NCI-H1694 treated with DMSO at 0.1 percent for 48 hours (cell line): Measurements from ENCODE around the gene GRAMD4.

Experiments used
- DNase-seq: peaks from one replicate; lab custom pipeline; 2025; lab: John Stamatoyannopoulos, UW

The GRAMD4 gene

GRCh38 chr22:46672731-46673130 lies 52.5 kb downstream of the GRAMD4 start:
- DNase-seq: no peak

- DNase-seq: no peak
Measured at GRCh38 chr22:46673205-46673604, 53.0 kb downstream of the GRAMD4 start.

- no peak for DNase-seq
Measured at GRCh38 chr22:46673662-46674236, 53.6 kb downstream of the GRAMD4 start.

- no peak for DNase-seq
Measured at GRCh38 chr22:46674367-46674781, 54.2 kb downstream of the GRAMD4 start.

GRCh38 chr22:46674906-46675305 lies 54.7 kb downstream of the GRAMD4 start:
- no peak for DNase-seq

GRCh38 chr22:46675479-46675878 lies 55.3 kb downstream of the GRAMD4 start:
- no peak for DNase-seq

- DNase-seq: no peak
Measured at GRCh38 chr22:46675938-46676337, 55.8 kb downstream of the GRAMD4 start.

- no peak for DNase-seq
Measured at GRCh38 chr22:46676479-46676878, 56.3 kb downstream of the GRAMD4 start.

GRCh38 chr22:46676881-46677280 lies 56.7 kb downstream of the GRAMD4 start:
- no peak for DNase-seq

- no peak for DNase-seq
Measured at GRCh38 chr22:46677323-46678002, 57.3 kb downstream of the GRAMD4 start.

- no peak for DNase-seq
Measured at GRCh38 chr22:46678003-46678657, 57.9 kb downstream of the GRAMD4 start.

GRCh38 chr22:46678785-46679700 lies 58.9 kb downstream of the GRAMD4 start:
- DNase-seq: no peak

GRCh38 chr22:46679706-46680269 lies 59.6 kb downstream of the GRAMD4 start:
- DNase-seq: no peak

- no peak for DNase-seq
Measured at GRCh38 chr22:46681010-46681409, 60.8 kb downstream of the GRAMD4 start.

- no peak for DNase-seq
Measured at GRCh38 chr22:46682011-46682731, 62.0 kb downstream of the GRAMD4 start.

GRCh38 chr22:46684706-46685105 lies 64.5 kb downstream of the GRAMD4 start:
- DNase-seq: no peak

GRCh38 chr22:46686221-46687047 lies 66.2 kb downstream of the GRAMD4 start:
- no peak for DNase-seq

GRCh38 chr22:46687048-46687444 lies 66.9 kb downstream of the GRAMD4 start:
- DNase-seq: no peak

- no peak for DNase-seq
Measured at GRCh38 chr22:46687460-46687859, 67.3 kb downstream of the GRAMD4 start.

GRCh38 chr22:46688949-46689348 lies 68.8 kb downstream of the GRAMD4 start:
- no peak for DNase-seq
